Measurements from ENCODE around the gene HGS. TPM values are rescaled to one million over a fixed set of nuclear protein-coding genes. Genes with fewer than 3 reads are reported as not detected.

Gene HGS
- total and polyA plus RNA-seq, 2 donors (not counting 3 experiments of a cell fraction or from before 2014, with no cell fraction given), result 166 to 191 TPM

- Histone ChIP-seq H3K9me3 (replicated peaks; ENCODE audit: control insufficient read depth, insufficient read depth, low read length) (no peaks in the 10 kb centered on the region), H3K27me3 (ENCODE audit: control insufficient read depth in 2 of 2, insufficient read depth in 2 of 2, low read length in 2 of 2) (no peaks in the 10 kb centered on the region), H4K20me1 (replicated peaks; ENCODE audit: control insufficient read depth, extremely low read depth, insufficient read depth, low read length) (no peaks in the 10 kb centered on the region), H3K79me2 (ENCODE audit: control insufficient read depth, insufficient read depth, low read length) (peaks cover 11% of the 10 kb centered on the region), H3K9ac (replicated peaks; ENCODE audit: extremely low read depth, insufficient read depth, low read length) (no peak overlapping the region), H3K27ac (ENCODE audit: insufficient read depth, low read depth, low read length) (no peak overlapping the region), H3K4me3 (replicated peaks in 1 of 3; ENCODE audit: insufficient read depth in 1 of 3, low read depth in 1 of 3, low read length in 3 of 3) (no peak overlapping the region), H3K36me3 (ENCODE audit: control insufficient read depth in 2 of 2, extremely low read depth in 1 of 2, insufficient read depth in 2 of 2, low read length in 2 of 2) (peaks cover 4 to 37% of the 10 kb centered on the region in 2 experiments), H3K4me2 (ENCODE audit: insufficient read depth, low read length) (no peak overlapping the region), H3K4me1 (ENCODE audit: control insufficient read depth, extremely low read depth, insufficient read depth, low read length) (peaks cover 8% of the 10 kb centered on the region), H3K9me1 (replicated peaks; ENCODE audit: control insufficient read depth, extremely low read depth, insufficient read depth, low read length) (no peaks in the 10 kb centered on the region), H2AFZ (ENCODE audit: low read depth, low read length) (no peak overlapping the region)
- BruUV-seq (replicated peaks), result no TSS peak
- dilution Hi-C loops (cut with MboI; ENCODE audit: extremely low pct_ligation_motif_present, low sequenced_read_pairs), result no loop called here
- TF ChIP-seq MYC (IDR thresholded peaks at IDR 0.05; ENCODE audit: low read depth, low read length), result no peak
- POLR2A ChIA-PET, result no interaction called here
- intact Hi-C loops (cut with micrococcal nuclease), result no loop called here
- DNase-seq (ENCODE audit: low read depth, low spot score) (no peak), FAIRE-seq (no peak)
- CTCF ChIA-PET, result no interaction called here
These were observed 11.3 kb upstream of the HGS start for GRCh38 chr17:81672504-81672903.

- BruUV-seq (replicated peaks), result no TSS peak
These were observed 10.9 kb upstream of the HGS start for GRCh38 chr17:81672954-81673353.

More at GRCh38 chr17:81672954-81673353, 10.9 kb upstream of the HGS start:
- H3K4me2 ChIP-seq (ENCODE audit: insufficient read depth, low read length), result no peak overlapping the region
- dilution Hi-C loops (cut with MboI; ENCODE audit: extremely low pct_ligation_motif_present, low sequenced_read_pairs) (no loop called here), intact Hi-C loops (cut with micrococcal nuclease) (no loop called here)
- H3K4me3 ChIP-seq (replicated peaks in 1 of 3; ENCODE audit: insufficient read depth in 1 of 3, low read depth in 1 of 3, low read length in 3 of 3), result no peak overlapping the region
- no peak overlapping the region for H3K9ac ChIP-seq (replicated peaks; ENCODE audit: extremely low read depth, insufficient read depth, low read length)
- peaks cover 7% of the 10 kb centered on the region for H3K79me2 ChIP-seq (ENCODE audit: control insufficient read depth, insufficient read depth, low read length)
- no peak overlapping the region for H2AFZ ChIP-seq (ENCODE audit: low read depth, low read length)
- no peaks in the 10 kb centered on the region for H3K9me3 ChIP-seq (replicated peaks; ENCODE audit: control insufficient read depth, insufficient read depth, low read length)
- no peak for FAIRE-seq
- H3K27me3 ChIP-seq (ENCODE audit: control insufficient read depth in 2 of 2, insufficient read depth in 2 of 2, low read length in 2 of 2), result no peaks in the 10 kb centered on the region
- peaks cover 5% of the 10 kb centered on the region for H3K4me1 ChIP-seq (ENCODE audit: control insufficient read depth, extremely low read depth, insufficient read depth, low read length)
- no peak overlapping the region for H3K27ac ChIP-seq (ENCODE audit: insufficient read depth, low read depth, low read length)
- H4K20me1 ChIP-seq (replicated peaks; ENCODE audit: control insufficient read depth, extremely low read depth, insufficient read depth, low read length), result no peaks in the 10 kb centered on the region
- H3K36me3 ChIP-seq (ENCODE audit: control insufficient read depth in 2 of 2, extremely low read depth in 1 of 2, insufficient read depth in 2 of 2, low read length in 2 of 2), result peaks cover 4 to 37% of the 10 kb centered on the region in 2 experiments
- no peak for TF ChIP-seq MAX (IDR thresholded peaks at IDR 0.05; ENCODE audit: insufficient read depth, insufficient read length)
- no peak for TF ChIP-seq EZH2 (IDR thresholded peaks at IDR 0.05; ENCODE audit: borderline replicate concordance, low read depth, low read length, severe bottlenecking)
- TF ChIP-seq GATA2 (IDR thresholded peaks at IDR 0.05; ENCODE audit: insufficient read depth, insufficient read length, low read depth, low read length), result no peak
- no peak for TF ChIP-seq JUN (IDR thresholded peaks at IDR 0.05; ENCODE audit: borderline replicate concordance, insufficient read depth, insufficient read length, low read depth)
- TF ChIP-seq FOS (IDR thresholded peaks at IDR 0.05; ENCODE audit: borderline replicate concordance, insufficient read depth, low read length), result no peak
- TF ChIP-seq CTCF (IDR thresholded peaks at IDR 0.05; ENCODE audit: extremely low read depth in 1 of 2, insufficient read depth in 1 of 2, low read depth in 1 of 2, low read length in 2 of 2), result no peak
- TF ChIP-seq MYC (IDR thresholded peaks at IDR 0.05; ENCODE audit: low read depth, low read length), result no peak
- TF ChIP-seq POLR2A (IDR thresholded peaks at IDR 0.05; ENCODE audit: low read depth, low read length), result no peak
- no peak for TF ChIP-seq POLR2AphosphoS5 (IDR thresholded peaks at IDR 0.05; ENCODE audit: insufficient read depth, low read depth, low read length)
- DNase-seq (ENCODE audit: low read depth, low spot score), result no peak
- no peaks in the 10 kb centered on the region for H3K9me1 ChIP-seq (replicated peaks; ENCODE audit: control insufficient read depth, extremely low read depth, insufficient read depth, low read length)
- ChIA-PET CTCF (no interaction called here), POLR2A (no interaction called here)

Measured in endothelial cell of umbilical vein (primary cell).